ENCODE results near the gene TMEM252.

Gene TMEM252

DNA sequence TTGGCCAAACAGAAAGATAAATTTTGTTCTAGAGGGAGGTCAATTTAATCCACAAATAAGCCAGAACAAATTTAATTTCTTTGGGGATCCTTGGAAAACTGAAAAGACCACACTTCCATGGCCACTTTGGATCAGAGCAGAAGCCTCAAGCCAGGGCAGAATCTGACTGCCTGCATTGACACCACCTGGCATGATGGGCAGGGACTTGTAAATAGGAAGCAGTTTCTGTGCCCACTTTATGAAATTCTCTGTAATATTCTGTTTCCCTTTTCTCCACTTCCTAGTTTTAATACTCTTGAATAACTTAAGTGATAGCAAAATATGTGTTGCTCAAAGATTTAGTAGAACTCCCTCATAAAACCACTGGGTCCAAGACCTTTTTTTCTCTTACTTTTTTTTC lies 6.7 kb upstream of the TMEM252 start:
- Histone ChIP-seq H3K27me3 (ENCODE audit: insufficient read depth, low read length, poor library complexity, severe bottlenecking) (no peaks in the 10 kb centered on the region), H3K4me3 (ENCODE audit: low read length, poor library complexity, severe bottlenecking) (no peak overlapping the region), H3K4me2 (ENCODE audit: low read depth, low read length, poor library complexity, severe bottlenecking) (no peak overlapping the region), H3F3A (ENCODE audit: low read depth) (no peaks in the 10 kb centered on the region), H4K20me1 (ENCODE audit: insufficient read depth, low read length, poor library complexity, severe bottlenecking) (no peaks in the 10 kb centered on the region), H2AFZ (ENCODE audit: low read length) (peak overlapping the region; percentile 58; the same call in 1 of the 2 replicates), H3K79me2 (ENCODE audit: insufficient read depth, low read length) (no peaks in the 10 kb centered on the region), H3K4me1 (ENCODE audit: insufficient read depth, low read length, poor library complexity, severe bottlenecking) (no peaks in the 10 kb centered on the region), H3K9me3 (ENCODE audit: insufficient read depth, low read depth, low read length) (no peaks in the 10 kb centered on the region), H3K9ac (ENCODE audit: low read depth, low read length, poor library complexity, severe bottlenecking) (no peak overlapping the region), H3K36me3 (ENCODE audit: insufficient read depth, low read length) (no peaks in the 10 kb centered on the region), H3K9me2 (replicated peaks; ENCODE audit: low read depth, low read length) (no peaks in the 10 kb centered on the region)
- no peak for TF ChIP-seq EZH2phosphoT487 (IDR thresholded peaks at IDR 0.05; ENCODE audit: borderline replicate concordance)
- TF ChIP-seq, protein P1, sequence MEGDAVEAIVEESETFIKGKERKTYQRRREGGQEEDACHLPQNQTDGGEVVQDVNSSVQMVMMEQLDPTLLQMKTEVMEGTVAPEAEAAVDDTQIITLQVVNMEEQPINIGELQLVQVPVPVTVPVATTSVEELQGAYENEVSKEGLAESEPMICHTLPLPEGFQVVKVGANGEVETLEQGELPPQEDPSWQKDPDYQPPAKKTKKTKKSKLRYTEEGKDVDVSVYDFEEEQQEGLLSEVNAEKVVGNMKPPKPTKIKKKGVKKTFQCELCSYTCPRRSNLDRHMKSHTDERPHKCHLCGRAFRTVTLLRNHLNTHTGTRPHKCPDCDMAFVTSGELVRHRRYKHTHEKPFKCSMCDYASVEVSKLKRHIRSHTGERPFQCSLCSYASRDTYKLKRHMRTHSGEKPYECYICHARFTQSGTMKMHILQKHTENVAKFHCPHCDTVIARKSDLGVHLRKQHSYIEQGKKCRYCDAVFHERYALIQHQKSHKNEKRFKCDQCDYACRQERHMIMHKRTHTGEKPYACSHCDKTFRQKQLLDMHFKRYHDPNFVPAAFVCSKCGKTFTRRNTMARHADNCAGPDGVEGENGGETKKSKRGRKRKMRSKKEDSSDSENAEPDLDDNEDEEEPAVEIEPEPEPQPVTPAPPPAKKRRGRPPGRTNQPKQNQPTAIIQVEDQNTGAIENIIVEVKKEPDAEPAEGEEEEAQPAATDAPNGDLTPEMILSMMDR (conservative IDR thresholded peaks at IDR 0.05; ENCODE audit: low read length) = no peak

DNA sequence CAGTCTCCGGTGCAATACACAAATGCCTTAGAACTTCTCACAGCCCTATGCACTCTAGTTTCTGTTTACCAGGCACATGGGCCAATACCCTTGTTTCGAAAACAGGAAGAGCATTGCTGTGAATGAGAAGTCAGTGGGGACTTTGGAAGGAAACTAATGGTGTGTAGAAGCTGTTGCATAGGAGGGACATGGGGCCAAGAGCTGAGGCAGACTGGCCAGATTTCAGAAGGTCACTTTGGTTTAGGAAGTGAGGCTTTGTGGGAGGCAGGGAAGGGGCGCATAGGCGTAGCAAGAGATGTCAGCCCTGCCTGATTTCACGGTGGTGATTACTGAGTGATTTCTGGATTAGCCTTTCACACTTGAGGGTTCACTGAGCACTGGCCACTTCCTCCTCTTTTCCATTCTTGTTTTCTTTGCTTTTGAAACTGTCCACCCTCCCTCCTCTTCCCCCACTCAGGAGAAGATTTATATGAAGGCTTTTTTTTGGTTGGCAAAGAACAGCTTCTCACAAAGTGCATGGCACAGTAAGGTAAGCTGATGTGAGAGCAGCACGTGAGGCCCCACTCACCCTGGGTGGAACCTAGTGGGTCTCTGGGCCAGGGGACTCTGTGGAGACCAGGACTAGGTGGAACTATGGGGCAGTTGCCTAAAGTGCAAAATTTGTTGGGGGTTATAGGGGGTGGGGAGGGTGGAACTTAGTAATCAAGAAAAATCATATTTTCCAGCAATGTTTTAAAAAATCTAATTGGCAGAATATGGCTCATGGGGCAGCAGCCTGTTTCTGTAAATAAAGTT lies 6.1 kb upstream of the TMEM252 start:
- Histone ChIP-seq H3K9ac (ENCODE audit: low read depth, low read length, poor library complexity, severe bottlenecking) (no peak overlapping the region), H3K4me2 (ENCODE audit: low read depth, low read length, poor library complexity, severe bottlenecking) (no peak overlapping the region), H3K9me3 (ENCODE audit: insufficient read depth, low read depth, low read length) (no peaks in the 10 kb centered on the region), H2AFZ (ENCODE audit: low read length) (peak overlapping the region; percentile 58), H4K20me1 (ENCODE audit: insufficient read depth, low read length, poor library complexity, severe bottlenecking) (no peaks in the 10 kb centered on the region), H3K4me3 (ENCODE audit: low read length, poor library complexity, severe bottlenecking) (no peak overlapping the region), H3K79me2 (ENCODE audit: insufficient read depth, low read length) (no peaks in the 10 kb centered on the region), H3K9me2 (replicated peaks; ENCODE audit: low read depth, low read length) (no peaks in the 10 kb centered on the region), H3K4me1 (ENCODE audit: insufficient read depth, low read length, poor library complexity, severe bottlenecking) (no peaks in the 10 kb centered on the region), H3K27me3 (ENCODE audit: insufficient read depth, low read length, poor library complexity, severe bottlenecking) (no peaks in the 10 kb centered on the region), H3F3A (ENCODE audit: low read depth) (no peaks in the 10 kb centered on the region), H3K36me3 (ENCODE audit: insufficient read depth, low read length) (no peaks in the 10 kb centered on the region)
- TF ChIP-seq, protein P1 (conservative IDR thresholded peaks at IDR 0.05; ENCODE audit: low read length) = no peak
- TF ChIP-seq EZH2phosphoT487 (IDR thresholded peaks at IDR 0.05; ENCODE audit: borderline replicate concordance) = no peak

DNA sequence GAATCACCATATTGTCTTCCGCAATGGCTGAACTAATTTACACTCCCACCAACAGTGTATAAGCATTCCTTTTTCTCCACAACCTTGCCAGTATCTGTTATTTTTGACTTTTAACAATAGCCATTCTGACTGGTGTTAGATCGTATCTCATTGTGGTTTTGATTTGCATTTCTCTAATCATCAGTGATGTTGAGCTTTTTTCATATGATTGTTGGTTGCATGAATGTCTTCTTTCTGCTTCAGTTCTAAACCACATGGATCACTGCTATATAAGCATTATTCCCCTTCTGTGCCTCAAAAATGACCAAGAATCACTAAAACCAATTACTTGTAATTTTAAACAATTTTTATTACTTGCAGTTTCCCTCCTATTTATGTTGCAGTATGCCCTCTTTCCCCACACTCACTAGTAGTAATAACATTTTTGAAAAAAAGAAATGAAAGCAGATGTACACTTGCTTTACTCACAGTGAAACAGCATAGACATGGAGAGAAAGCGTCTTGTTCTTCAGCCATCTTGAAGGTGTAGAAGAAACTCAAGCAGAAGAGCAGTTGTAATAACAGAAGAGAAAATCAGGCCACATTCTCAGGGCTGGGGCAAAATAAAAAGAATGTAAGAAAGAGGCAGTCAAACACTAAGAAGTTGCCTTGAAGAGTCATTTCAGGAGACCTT lies 4.5 kb upstream of the TMEM252 start:
- Histone ChIP-seq H3F3A (ENCODE audit: low read depth) (no peaks in the 10 kb centered on the region), H3K36me3 (ENCODE audit: insufficient read depth, low read length) (no peaks in the 10 kb centered on the region), H3K9ac (ENCODE audit: low read depth, low read length, poor library complexity, severe bottlenecking) (no peak overlapping the region), H3K4me1 (ENCODE audit: insufficient read depth, low read length, poor library complexity, severe bottlenecking) (no peaks in the 10 kb centered on the region), H2AFZ (ENCODE audit: low read length) (no peak overlapping the region), H3K9me3 (ENCODE audit: insufficient read depth, low read depth, low read length) (no peaks in the 10 kb centered on the region), H4K20me1 (ENCODE audit: insufficient read depth, low read length, poor library complexity, severe bottlenecking) (no peaks in the 10 kb centered on the region), H3K4me3 (ENCODE audit: low read length, poor library complexity, severe bottlenecking) (no peak overlapping the region), H3K27me3 (ENCODE audit: insufficient read depth, low read length, poor library complexity, severe bottlenecking) (no peaks in the 10 kb centered on the region), H3K4me2 (ENCODE audit: low read depth, low read length, poor library complexity, severe bottlenecking) (no peak overlapping the region), H3K9me2 (replicated peaks; ENCODE audit: low read depth, low read length) (no peaks in the 10 kb centered on the region), H3K79me2 (ENCODE audit: insufficient read depth, low read length) (no peaks in the 10 kb centered on the region)
- TF ChIP-seq, protein P1 (conservative IDR thresholded peaks at IDR 0.05; ENCODE audit: low read length) = no peak
- TF ChIP-seq EZH2phosphoT487 (IDR thresholded peaks at IDR 0.05; ENCODE audit: borderline replicate concordance) = no peak

Measured in Loucy (cell line).